PC-9 (cell line): Measurements from ENCODE around the gene PCDHGC3. TPM values are rescaled to one million over a fixed set of nuclear protein-coding genes. Genes with fewer than 3 reads are reported as not detected.

ENCODE experiments used
- BruUV-seq: library from RNA; stranded (reverse); fragments of 400-500 nt; replicated peaks from 2 replicates; lab custom pipeline; 2021; lab: Mats Ljungman, UMichigan
- CTCF ChIA-PET: fragments of 300-600 bp; sonication (Branson Sonifier 250); formaldehyde crosslinking; loops from one replicate; lab custom pipeline; 2022; ENCODE audit warnings: antibody characterized with exemption; lab: Charles Lee
- POLR2A ChIA-PET: fragments of 300-600 bp; sonication (Branson Sonifier 250); formaldehyde crosslinking; loops from one replicate; lab custom pipeline; 2022; ENCODE audit warnings: antibody characterized with exemption; ENCODE audit not compliant: unreplicated experiment; lab: Charles Lee
- DNase-seq, 2 experiments: peaks; one replicate each; pipeline versions ENCODE4 v3.0.0 to v3.0.0-alpha.2; 2015 to 2022; ENCODE audit warnings: mixed read lengths in 1 of 2
- H2AFZ ChIP-seq: fragments of 200-600 bp; sonication (generic); 2 replicates; pipeline ENCODE4 v1.8.1; 2017; ENCODE audit warnings: antibody characterized with exemption
- H3F3A ChIP-seq: fragments of 200-600 bp; sonication (generic); 2 replicates; pipeline ENCODE4 v1.8.1; 2017; ENCODE audit warnings: antibody characterized with exemption, mild to moderate bottlenecking, low read depth; ENCODE audit not compliant: insufficient read depth
- H3K27ac ChIP-seq: fragments of 200-600 bp; sonication (generic); 2 replicates; pipeline ENCODE4 v1.6.1; 2016; ENCODE audit warnings: mixed run types
- H3K27me3 ChIP-seq: fragments of 200-600 bp; sonication (generic); 2 replicates; pipeline ENCODE4 v1.6.1; 2016; ENCODE audit warnings: low read depth, mixed run types; ENCODE audit not compliant: insufficient read depth
- H3K36me3 ChIP-seq: fragments of 200-600 bp; sonication (generic); 2 replicates; pipeline ENCODE4 v1.6.1; 2016; ENCODE audit warnings: low read depth, mixed run types
- H3K4me1 ChIP-seq: fragments of 200-600 bp; sonication (generic); replicated peaks from 2 replicates; pipeline ENCODE4 v1.6.1; 2016; ENCODE audit warnings: mixed run types; ENCODE audit not compliant: insufficient read depth
- H3K4me2 ChIP-seq: fragments of 200-600 bp; sonication (generic); 2 replicates; pipeline ENCODE4 v1.6.1; 2017; ENCODE audit warnings: mixed run types
- H3K4me3 ChIP-seq: fragments of 200-600 bp; sonication (generic); 2 replicates; pipeline ENCODE4 v1.6.1; 2016; ENCODE audit warnings: mixed run types
- H3K79me2 ChIP-seq: fragments of 200-600 bp; sonication (generic); 2 replicates; pipeline ENCODE4 v1.6.1; 2017; ENCODE audit warnings: low read depth, mixed run types
- H3K9me2 ChIP-seq: fragments of 200-600 bp; sonication (generic); 2 replicates; pipeline ENCODE4 v1.8.1; 2017; ENCODE audit warnings: mild to moderate bottlenecking; ENCODE audit not compliant: insufficient read depth
- H3K9me3 ChIP-seq: fragments of 200-600 bp; sonication (generic); 2 replicates; pipeline ENCODE4 v1.8.1; 2016; ENCODE audit warnings: low read depth; ENCODE audit not compliant: insufficient read depth
- H4K20me1 ChIP-seq: fragments of 200-600 bp; sonication (generic); 2 replicates; pipeline ENCODE4 v1.8.1; 2017; ENCODE audit not compliant: insufficient read depth
- EZH2 ChIP-seq: fragments of 200-600 bp; sonication (generic); IDR thresholded peaks from 2 replicates; pipeline ENCODE4 v1.8.0; 2017; ENCODE audit warnings: antibody characterized with exemption, low read depth
- intact Hi-C: fragments of 100-400 bp; cut with micrococcal nuclease; formaldehyde crosslinking; loops from one replicate; pipeline ENCODE4 v1.10.0; 2022; ENCODE audit not compliant: unreplicated experiment
- total RNA-seq: library from RNA; stranded (reverse); gene quantifications from 2 replicates; pipeline ENCODE4 v1.2.3, GENCODE V29; 2021
- TF ChIP-seq, protein P1 (sequence below): fragments of 200-600 bp; sonication (generic); conservative IDR thresholded peaks from 2 replicates; pipeline ENCODE4 v1.6.1; 2017; ENCODE audit warnings: mixed run types, antibody characterized with exemption, mild to moderate bottlenecking, moderate library complexity

Gene PCDHGC3
- total RNA-seq, 1 experiment from 2014 or later: 0.50 TPM

DNA sequence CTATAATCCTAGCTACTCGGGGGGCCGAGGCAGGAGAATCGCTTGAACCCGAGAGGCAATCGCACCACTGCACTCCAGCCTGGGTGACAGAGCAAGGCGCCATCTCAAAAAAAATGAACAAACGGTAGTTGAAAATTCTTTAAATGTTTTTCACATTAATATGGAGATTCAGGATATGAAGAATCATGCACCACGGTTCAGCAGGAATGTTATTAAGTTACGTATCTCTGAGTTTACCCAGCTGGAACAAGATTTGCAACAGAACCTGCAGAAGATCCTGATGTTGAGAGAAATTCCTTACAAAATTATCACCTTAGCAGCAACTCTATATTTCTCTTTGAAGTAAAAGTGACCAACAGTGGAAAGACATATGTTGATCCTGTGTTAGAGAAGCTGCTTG, 35.4 kb upstream of the PCDHGC3 start:
- Histone ChIP-seq H3K79me2 (no peaks in the 10 kb centered on the region), H3K4me1 (no peaks in the 10 kb centered on the region), H2AFZ (no peak overlapping the region), H3K9me2 (no peaks in the 10 kb centered on the region), H3K4me3 (no peak overlapping the region), H4K20me1 (no peaks in the 10 kb centered on the region), H3K4me2 (no peak overlapping the region), H3F3A (no peaks in the 10 kb centered on the region), H3K36me3 (no peaks in the 10 kb centered on the region), H3K27me3 (peaks cover 23% of the 10 kb centered on the region; the same call in 1 of the 2 replicates), H3K27ac (no peak overlapping the region), H3K9me3 (no peaks in the 10 kb centered on the region)
- no peak for DNase-seq
- intact Hi-C loops: no loop called here
- TF ChIP-seq, protein P1, sequence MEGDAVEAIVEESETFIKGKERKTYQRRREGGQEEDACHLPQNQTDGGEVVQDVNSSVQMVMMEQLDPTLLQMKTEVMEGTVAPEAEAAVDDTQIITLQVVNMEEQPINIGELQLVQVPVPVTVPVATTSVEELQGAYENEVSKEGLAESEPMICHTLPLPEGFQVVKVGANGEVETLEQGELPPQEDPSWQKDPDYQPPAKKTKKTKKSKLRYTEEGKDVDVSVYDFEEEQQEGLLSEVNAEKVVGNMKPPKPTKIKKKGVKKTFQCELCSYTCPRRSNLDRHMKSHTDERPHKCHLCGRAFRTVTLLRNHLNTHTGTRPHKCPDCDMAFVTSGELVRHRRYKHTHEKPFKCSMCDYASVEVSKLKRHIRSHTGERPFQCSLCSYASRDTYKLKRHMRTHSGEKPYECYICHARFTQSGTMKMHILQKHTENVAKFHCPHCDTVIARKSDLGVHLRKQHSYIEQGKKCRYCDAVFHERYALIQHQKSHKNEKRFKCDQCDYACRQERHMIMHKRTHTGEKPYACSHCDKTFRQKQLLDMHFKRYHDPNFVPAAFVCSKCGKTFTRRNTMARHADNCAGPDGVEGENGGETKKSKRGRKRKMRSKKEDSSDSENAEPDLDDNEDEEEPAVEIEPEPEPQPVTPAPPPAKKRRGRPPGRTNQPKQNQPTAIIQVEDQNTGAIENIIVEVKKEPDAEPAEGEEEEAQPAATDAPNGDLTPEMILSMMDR: no peak
- TF ChIP-seq EZH2: no peak
- BruUV-seq: no TSS peak
- POLR2A ChIA-PET: no interaction called here
- CTCF ChIA-PET: no interaction called here

DNA sequence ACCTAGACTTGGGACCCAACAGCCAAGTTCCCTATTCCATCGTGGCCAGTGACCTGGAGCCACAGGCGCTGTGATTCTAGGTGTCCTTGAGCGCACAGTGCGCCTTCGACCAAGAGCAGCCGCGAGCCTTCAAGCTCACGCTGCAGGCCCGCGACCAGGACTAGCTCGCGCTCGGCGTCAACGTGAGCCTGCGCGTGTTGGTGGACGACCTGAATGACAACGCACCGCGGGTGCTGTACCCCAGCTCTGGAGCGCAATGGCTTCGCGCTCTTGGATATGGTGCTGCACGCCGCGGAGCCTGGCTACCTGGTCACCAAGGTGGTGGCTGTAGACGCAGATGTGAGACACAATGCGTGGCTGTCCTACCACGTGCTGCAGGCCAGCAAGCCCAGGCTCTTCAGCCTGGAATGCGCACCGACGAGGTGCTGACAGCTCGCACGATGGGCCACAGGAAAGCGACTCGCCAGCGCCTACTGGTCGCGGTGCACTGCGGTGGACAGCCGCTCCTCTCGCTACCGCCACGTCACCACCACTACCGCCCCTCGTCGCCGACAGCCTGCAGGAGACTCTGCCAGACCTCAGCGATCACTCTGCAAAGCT, 34.1 kb upstream of the PCDHGC3 start:
- Histone ChIP-seq H3K79me2 (no peaks in the 10 kb centered on the region), H3K27ac (no peak overlapping the region), H3K4me1 (no peaks in the 10 kb centered on the region), H3K9me2 (no peaks in the 10 kb centered on the region), H3F3A (no peaks in the 10 kb centered on the region), H3K9me3 (no peaks in the 10 kb centered on the region), H2AFZ (no peak overlapping the region), H3K36me3 (no peaks in the 10 kb centered on the region), H3K4me2 (no peak overlapping the region), H4K20me1 (no peaks in the 10 kb centered on the region), H3K4me3 (no peak overlapping the region), H3K27me3 (0 out of 2 replicates have a peak, but pooled peaks cover 12% of the 10 kb centered on the region)
- ChIA-PET POLR2A (no interaction called here), CTCF (no interaction called here)
- TF ChIP-seq EZH2: no peak
- TF ChIP-seq, protein P1: no peak
- no TSS peak for BruUV-seq
- no peak for DNase-seq
- intact Hi-C loops: no loop called here

DNA sequence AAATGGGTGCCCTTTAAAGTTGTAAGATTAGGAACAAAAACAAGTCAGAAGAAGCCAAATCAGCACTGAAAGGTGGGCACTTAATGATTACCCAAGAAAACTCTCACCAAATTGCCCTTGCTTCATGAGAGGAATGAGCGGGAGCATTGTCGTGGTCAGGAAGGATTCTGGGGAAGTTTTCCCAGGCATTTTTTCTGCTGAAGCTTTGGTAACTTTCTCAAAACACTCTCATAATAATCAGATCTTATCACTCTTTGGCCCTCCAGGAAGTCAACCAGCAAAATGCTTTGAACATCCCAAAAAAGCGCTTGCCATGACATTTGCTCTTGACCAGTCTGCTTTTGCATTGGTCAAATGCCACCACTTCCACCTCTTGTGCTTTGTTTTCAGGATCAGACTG, 10.4 kb upstream of the PCDHGC3 start:
- H3K27me3 ChIP-seq: no peaks in the 10 kb centered on the region
- intact Hi-C loops: no loop called here
- no TSS peak for BruUV-seq
- H2AFZ ChIP-seq: no peak overlapping the region
- ChIA-PET CTCF (interaction anchor here (1.1 kb wide), 1 partner anchor 13 kb away, joined by 5 read pairs; no protein-coding TSS in a partner anchor), POLR2A (no interaction called here)
- no peaks in the 10 kb centered on the region for H3K9me3 ChIP-seq
- H3F3A ChIP-seq: no peaks in the 10 kb centered on the region
- H3K4me1 ChIP-seq: no peaks in the 10 kb centered on the region
- H3K79me2 ChIP-seq: no peaks in the 10 kb centered on the region
- TF ChIP-seq EZH2: no peak
- TF ChIP-seq, protein P1: no peak
- no peak for DNase-seq
- no peaks in the 10 kb centered on the region for H3K9me2 ChIP-seq
- H3K4me2 ChIP-seq: no peak overlapping the region
- no peaks in the 10 kb centered on the region for H4K20me1 ChIP-seq
- H3K36me3 ChIP-seq: no peaks in the 10 kb centered on the region
- H3K4me3 ChIP-seq: no peak overlapping the region
- no peak overlapping the region for H3K27ac ChIP-seq
